GM19240 (cell line): Measurements from ENCODE around the gene PPOX.

Experiments
- DNase-seq: peaks from one replicate; pipeline ENCODE4 v3.0.0; 2011; ENCODE audit warnings: low spot score; ENCODE audit not compliant: insufficient read length

Gene PPOX

GRCh38 chr1:161153176-161153575 is 13.1 kb upstream of the PPOX start:
- no peak for DNase-seq

- DNase-seq = peak; percentile 81
Observed at GRCh38 chr1:161153682-161154337, 12.4 kb upstream of the PPOX start, which contains the start of gene UFC1. TSS of gene UFC1 (plus strand) at chr1:161153978. CDS start at chr1:161153998, 20 bp downstream.

- no peak for DNase-seq
Observed at GRCh38 chr1:161157867-161158266, 8.4 kb upstream of the PPOX start.

GRCh38 chr1:161158316-161159010 is 7.8 kb upstream of the PPOX start:
- DNase-seq = no peak

GRCh38 chr1:161159087-161159912 is 6.9 kb upstream of the PPOX start, which contains the start of gene USP21:
TSS of gene USP21 (plus strand) at chr1:161159500. CDS start at chr1:161160641, 1,141 bp downstream.
- DNase-seq = peak; percentile 83

- no peak for DNase-seq
Observed at GRCh38 chr1:161159913-161160243, 6.3 kb upstream of the PPOX start.

GRCh38 chr1:161160671-161161145 is 5.5 kb upstream of the PPOX start:
- DNase-seq = no peak

- no peak for DNase-seq
Observed at GRCh38 chr1:161161652-161162051, 4.6 kb upstream of the PPOX start.

- no peak for DNase-seq
Observed at GRCh38 chr1:161162052-161162451, 4.2 kb upstream of the PPOX start.

- no peak for DNase-seq
Observed at GRCh38 chr1:161162806-161163205, 3.4 kb upstream of the PPOX start.

- no peak for DNase-seq
Observed at GRCh38 chr1:161163793-161164192, 2.4 kb upstream of the PPOX start.

- DNase-seq = no peak
Observed at GRCh38 chr1:161164901-161165610, 1.2 kb upstream of the PPOX start.

GRCh38 chr1:161166669-161167548 is 683 bp downstream of the PPOX start:
- DNase-seq = no peak

- DNase-seq = no peak
Observed at GRCh38 chr1:161168906-161169305, 2.7 kb downstream of the PPOX start.

GRCh38 chr1:161171191-161171590 is 5.0 kb downstream of the PPOX start:
- DNase-seq = no peak

GRCh38 chr1:161171696-161172095 is 5.5 kb downstream of the PPOX start:
- DNase-seq = no peak

GRCh38 chr1:161172349-161172748 is 6.1 kb downstream of the PPOX start:
- DNase-seq = no peak

- no peak for DNase-seq
Observed at GRCh38 chr1:161172776-161173376, 6.7 kb downstream of the PPOX start.

- DNase-seq = no peak
Observed at GRCh38 chr1:161173711-161174110, 7.5 kb downstream of the PPOX start.

- no peak for DNase-seq
Observed at GRCh38 chr1:161174911-161175310, 8.7 kb downstream of the PPOX start.
